Testis (tissue), 2 donors: ENCODE measurements around the gene ARL2BP.

Experiments used
- CTCF ChIP-seq, 3 experiments: fragments of 450-650 bp in 2 of 3; fragments of 200-600 bp in 1 of 3; sonication (generic) in 1 of 3; IDR thresholded peaks; one replicate each; pipeline ENCODE4 v1.5.1; 2016 to 2019; ENCODE audit warnings: antibody characterized with exemption in 3 of 3, mild to moderate bottlenecking in 2 of 3, moderate library complexity in 1 of 3
- POLR2A ChIP-seq: fragments of 450-650 bp; IDR thresholded peaks from one replicate; pipeline ENCODE4 v1.6.1; 2017; ENCODE audit warnings: antibody characterized with exemption, mild to moderate bottlenecking, moderate library complexity

- TF ChIP-seq POLR2A, result no peak
- no peak for TF ChIP-seq CTCF (IDR thresholded peaks at IDR 0.05)
These were observed 24.0 kb downstream of the ARL2BP start for GRCh38 chr16:57268804-57269800.
